Stimulated activated memory B cell treated with anti-CD40 and anti-IgM and Interleukin-4, amounts not matched to agents 10 μg/mL and 1 μg/mL and 100 μg/mL, for 72 hours (primary cell): ENCODE measurements around the gene PTCH2.
A peak's percentile ranks its signal among the peaks of the same experiment; 100 is the strongest.
"Not testable (repeated sequence)": the region's sequence is repeated elsewhere in the genome, so short reads cannot be mapped to it uniquely, and the experiment has no call there.

Experiments used
- ATAC-seq: fragments of 150-1000 bp; cut with Tn5 transposase; 2 replicates; pipeline ENCODE4 v1.10.0; 2021
- H3K27ac Mint-ChIP-seq: one replicate; pipeline ENCODE4 v1.8.0; 2022; ENCODE audit warnings: mild to moderate bottlenecking, mixed read lengths
- H3K27me3 Mint-ChIP-seq: one replicate; pipeline ENCODE4 v1.8.0; 2022; ENCODE audit warnings: mixed read lengths
- H3K36me3 Mint-ChIP-seq: one replicate; pipeline ENCODE4 v1.8.0; 2022; ENCODE audit warnings: mixed read lengths
- H3K4me1 Mint-ChIP-seq: one replicate; pipeline ENCODE4 v1.8.0; 2022; ENCODE audit warnings: mixed read lengths
- H3K4me3 Mint-ChIP-seq: one replicate; pipeline ENCODE4 v1.8.0; 2022; ENCODE audit warnings: mild to moderate bottlenecking, moderate library complexity, mixed read lengths
- H3K9me3 Mint-ChIP-seq: one replicate; pipeline ENCODE4 v1.8.0; 2022; ENCODE audit warnings: mixed read lengths

The PTCH2 gene

GRCh38 chr1:44851308-44851707 lies 8.3 kb upstream of the PTCH2 start:
- no peak overlapping the region for H3K4me3 Mint-ChIP-seq
- peaks cover 7% of the 10 kb centered on the region for H3K4me1 Mint-ChIP-seq
- H3K27ac Mint-ChIP-seq: no peak overlapping the region
- H3K27me3 Mint-ChIP-seq: no peaks in the 10 kb centered on the region
- peaks cover 57% of the 10 kb centered on the region for H3K36me3 Mint-ChIP-seq
- no peaks in the 10 kb centered on the region for H3K9me3 Mint-ChIP-seq
- ATAC-seq: peak; percentile 74

DNA sequence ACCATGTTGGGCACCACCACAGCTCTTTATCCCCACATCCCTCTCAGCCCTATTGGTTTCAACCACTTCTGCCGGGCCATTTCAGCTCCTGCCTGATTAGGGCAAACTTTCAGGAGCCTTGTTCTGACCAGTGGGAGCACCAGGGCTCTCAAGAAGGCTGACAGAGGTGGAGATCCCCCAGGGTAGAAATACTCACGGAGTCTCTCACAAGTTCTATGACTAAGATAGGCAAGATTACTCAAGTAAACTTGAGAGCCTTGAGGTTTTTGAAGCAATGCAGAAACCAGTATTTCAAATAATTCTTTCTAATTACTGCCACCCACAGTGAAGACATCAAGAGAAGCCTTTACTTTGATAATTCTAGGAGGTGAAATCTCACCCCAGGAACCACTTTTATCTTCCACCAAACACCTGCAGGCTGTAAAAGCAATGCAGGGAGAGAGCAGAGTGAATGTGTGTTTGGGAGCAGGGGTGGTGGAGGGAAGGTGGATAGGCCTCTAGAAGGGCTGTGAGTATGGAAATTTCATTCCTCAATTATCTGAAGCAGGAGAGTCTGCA lies 6.6 kb upstream of the PTCH2 start:
- peaks cover 7% of the 10 kb centered on the region for H3K4me1 Mint-ChIP-seq
- no peak for ATAC-seq
- H3K4me3 Mint-ChIP-seq: no peak overlapping the region
- H3K9me3 Mint-ChIP-seq: no peaks in the 10 kb centered on the region
- no peak overlapping the region for H3K27ac Mint-ChIP-seq
- H3K27me3 Mint-ChIP-seq: no peaks in the 10 kb centered on the region
- H3K36me3 Mint-ChIP-seq: peaks cover 41% of the 10 kb centered on the region

- H3K9me3 Mint-ChIP-seq: no peaks in the 10 kb centered on the region
- H3K4me1 Mint-ChIP-seq: peaks cover 7% of the 10 kb centered on the region
- no peaks in the 10 kb centered on the region for H3K27me3 Mint-ChIP-seq
- no peak overlapping the region for H3K4me3 Mint-ChIP-seq
- ATAC-seq: no peak
- no peak overlapping the region for H3K27ac Mint-ChIP-seq
- peaks cover 32% of the 10 kb centered on the region for H3K36me3 Mint-ChIP-seq
Measured at GRCh38 chr1:44848456-44849181, 5.6 kb upstream of the PTCH2 start.

DNA sequence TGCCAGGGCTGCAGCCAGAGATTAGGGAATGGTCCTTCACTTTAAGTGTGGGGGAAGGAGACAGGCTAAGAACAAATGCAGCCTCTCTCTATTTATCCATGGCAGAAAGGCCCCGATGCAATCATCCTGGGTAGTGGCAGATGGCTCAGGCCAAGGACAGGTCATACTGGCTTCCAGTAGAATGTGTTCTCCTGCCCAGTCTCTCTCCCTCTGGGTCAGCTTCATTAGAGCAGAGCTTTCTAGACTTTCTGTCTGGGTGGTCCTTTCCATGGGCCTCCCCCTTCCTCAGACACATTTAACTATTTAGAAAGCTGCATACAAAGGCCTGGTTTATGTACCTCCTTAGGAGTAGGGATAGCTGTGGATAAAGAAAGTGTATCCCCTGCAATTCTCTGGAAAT lies 4.8 kb upstream of the PTCH2 start:
- H3K36me3 Mint-ChIP-seq: peaks cover 24% of the 10 kb centered on the region
- H3K27me3 Mint-ChIP-seq: no peaks in the 10 kb centered on the region
- H3K4me1 Mint-ChIP-seq: peaks cover 7% of the 10 kb centered on the region
- no peak overlapping the region for H3K4me3 Mint-ChIP-seq
- H3K9me3 Mint-ChIP-seq: no peaks in the 10 kb centered on the region
- H3K27ac Mint-ChIP-seq: no peak overlapping the region
- no peak for ATAC-seq

DNA sequence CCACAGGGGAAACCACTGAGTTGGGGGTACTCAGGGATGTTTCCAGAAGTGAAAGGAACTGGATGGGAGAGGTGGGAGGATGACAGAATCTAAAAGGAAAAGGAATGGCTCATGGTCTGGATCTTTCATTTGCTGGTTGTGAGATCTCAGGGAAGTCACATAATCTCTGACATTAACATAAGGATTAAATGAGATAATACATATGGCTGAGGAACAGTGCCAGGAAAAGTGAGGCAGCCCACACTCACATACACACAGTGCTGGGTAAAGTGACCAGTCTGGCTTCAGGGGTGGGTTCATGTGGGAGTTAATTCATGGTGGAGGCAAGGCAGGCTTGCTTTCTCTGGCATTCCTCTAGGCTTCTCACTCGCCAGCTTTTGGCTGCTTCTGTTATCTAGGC lies 3.9 kb upstream of the PTCH2 start:
- H3K9me3 Mint-ChIP-seq: no peaks in the 10 kb centered on the region
- no peak overlapping the region for H3K27ac Mint-ChIP-seq
- H3K4me1 Mint-ChIP-seq: peaks cover 13% of the 10 kb centered on the region
- no peak overlapping the region for H3K4me3 Mint-ChIP-seq
- H3K27me3 Mint-ChIP-seq: peaks cover 8% of the 10 kb centered on the region
- ATAC-seq: no peak
- peaks cover 18% of the 10 kb centered on the region for H3K36me3 Mint-ChIP-seq

- peak; percentile 12 for ATAC-seq
- Mint-ChIP-seq H3K4me1 (peaks cover 6% of the 10 kb centered on the region), H3K4me3 (peak overlapping the region; percentile 63), H3K27me3 (peaks cover 33% of the 10 kb centered on the region), H3K9me3 (no peaks in the 10 kb centered on the region), H3K27ac (no peak overlapping the region), H3K36me3 (peaks cover 9% of the 10 kb centered on the region)
Measured at GRCh38 chr1:44842486-44842861, 579 bp downstream of the PTCH2 start.

- no peak overlapping the region for H3K4me3 Mint-ChIP-seq
- no peaks in the 10 kb centered on the region for H3K36me3 Mint-ChIP-seq
- H3K27ac Mint-ChIP-seq: no peak overlapping the region
- H3K9me3 Mint-ChIP-seq: no peaks in the 10 kb centered on the region
- ATAC-seq: no peak
- H3K4me1 Mint-ChIP-seq: peaks cover 17% of the 10 kb centered on the region
- peaks cover 33% of the 10 kb centered on the region for H3K27me3 Mint-ChIP-seq
Measured at GRCh38 chr1:44839576-44839975, 3.5 kb downstream of the PTCH2 start.

DNA sequence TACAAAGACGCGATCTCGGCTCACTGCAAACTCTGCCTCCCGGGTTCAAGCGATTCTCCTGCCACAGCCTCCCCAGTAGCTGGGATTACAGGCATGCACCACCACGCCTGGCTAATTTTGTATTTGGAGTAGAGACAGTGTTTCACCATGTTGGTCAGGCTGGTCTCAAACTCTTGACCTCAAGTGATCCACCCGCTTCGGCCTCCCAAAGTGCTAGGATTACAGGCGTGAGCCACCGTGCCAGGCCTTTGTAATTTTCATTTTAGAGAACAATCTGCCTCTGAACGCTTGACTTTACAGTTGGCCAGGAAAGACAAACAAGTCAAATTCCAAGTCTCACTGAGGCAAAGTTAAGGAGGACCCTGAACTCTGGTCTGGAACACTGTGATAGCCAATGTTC lies 4.8 kb downstream of the PTCH2 start:
- H3K36me3 Mint-ChIP-seq, H3K4me3 Mint-ChIP-seq, H3K27ac Mint-ChIP-seq, H3K9me3 Mint-ChIP-seq, ATAC-seq: not testable (repeated sequence)
- Mint-ChIP-seq H3K27me3 (peaks cover 33% of the 10 kb centered on the region), H3K4me1 (peaks cover 24% of the 10 kb centered on the region)

DNA sequence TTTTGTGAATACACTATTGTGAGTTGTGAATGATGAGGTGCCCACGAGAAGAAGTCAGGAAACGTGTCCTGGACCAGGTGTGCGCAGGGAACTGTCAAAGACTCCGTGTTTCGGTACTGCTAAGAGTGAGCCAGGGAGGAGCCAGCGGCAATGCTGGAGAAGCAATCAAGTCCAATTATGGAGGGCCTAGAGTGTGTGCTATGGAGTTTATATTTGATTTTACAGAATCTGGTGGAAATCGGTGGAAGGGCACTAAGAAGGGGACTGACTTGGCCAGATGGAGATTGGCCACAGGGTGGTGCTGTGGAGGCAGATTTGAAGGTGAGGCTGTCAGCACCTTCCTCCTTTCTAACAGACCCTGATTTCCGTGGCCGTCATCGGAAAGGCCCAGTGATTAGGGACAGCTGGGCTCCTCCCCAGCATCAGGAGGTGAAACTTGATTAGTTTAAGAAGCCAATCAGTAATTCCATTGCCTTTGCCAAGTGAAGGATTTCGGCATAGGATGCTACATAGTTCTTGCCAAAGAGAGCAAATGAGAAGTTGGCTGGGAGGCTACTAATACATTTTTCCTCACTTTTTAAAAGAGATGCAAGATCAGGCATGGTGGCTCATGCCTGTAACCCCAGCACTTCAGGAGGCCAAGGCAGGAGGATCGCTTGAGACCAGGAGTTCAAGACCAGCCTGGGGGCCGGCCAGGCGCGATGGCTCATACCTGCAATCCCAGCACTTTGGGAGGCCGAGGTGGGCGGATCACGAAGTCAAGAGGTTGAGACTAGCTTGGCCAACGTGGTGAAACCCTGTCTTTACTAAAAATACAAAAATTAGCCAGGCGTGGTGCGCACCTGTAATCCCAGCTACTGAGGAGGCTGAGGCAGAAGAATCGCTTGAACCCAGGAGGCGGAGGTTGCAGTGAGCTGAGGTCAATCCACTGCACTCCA lies 7.0 kb downstream of the PTCH2 start:
- Mint-ChIP-seq H3K4me3 (no peak overlapping the region), H3K4me1 (peaks cover 18% of the 10 kb centered on the region), H3K27me3 (peaks cover 15% of the 10 kb centered on the region), H3K9me3 (no peaks in the 10 kb centered on the region), H3K27ac (peak overlapping the region; percentile 12), H3K36me3 (no peaks in the 10 kb centered on the region)
- ATAC-seq: peak; percentile 94

DNA sequence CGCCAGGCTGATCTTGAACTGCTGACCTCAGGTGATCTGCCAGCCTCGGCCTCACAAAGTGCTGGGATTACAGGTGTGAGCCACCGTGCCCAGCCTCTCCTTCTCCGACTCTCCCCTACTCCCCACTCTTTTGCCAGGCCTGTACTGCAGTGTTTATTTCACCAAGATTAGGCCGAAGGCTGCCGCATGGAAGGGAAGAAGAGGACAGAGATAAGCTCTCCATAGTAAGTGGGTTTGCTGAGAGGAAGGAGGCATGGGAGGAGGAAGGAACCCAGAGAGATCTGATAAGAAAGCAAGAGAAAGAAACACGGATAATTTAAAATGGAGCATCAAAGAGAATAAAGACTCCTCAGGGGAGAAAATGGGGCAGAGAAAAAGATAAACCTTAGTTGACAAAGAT lies 8.7 kb downstream of the PTCH2 start:
- Mint-ChIP-seq H3K9me3 (no peaks in the 10 kb centered on the region), H3K27me3 (peaks cover 7% of the 10 kb centered on the region), H3K4me1 (peaks cover 18% of the 10 kb centered on the region), H3K36me3 (no peaks in the 10 kb centered on the region), H3K4me3 (no peak overlapping the region), H3K27ac (peak overlapping the region; percentile 9)
- ATAC-seq: no peak

- peaks cover 18% of the 10 kb centered on the region for H3K4me1 Mint-ChIP-seq
- no peaks in the 10 kb centered on the region for H3K27me3 Mint-ChIP-seq
- no peaks in the 10 kb centered on the region for H3K36me3 Mint-ChIP-seq
- H3K9me3 Mint-ChIP-seq: no peaks in the 10 kb centered on the region
- no peak overlapping the region for H3K4me3 Mint-ChIP-seq
- ATAC-seq: no peak
- no peak overlapping the region for H3K27ac Mint-ChIP-seq
Measured at GRCh38 chr1:44832056-44832705, 10.9 kb downstream of the PTCH2 start.

GRCh38 chr1:44831516-44831915 lies 11.5 kb downstream of the PTCH2 start:
- peaks cover 18% of the 10 kb centered on the region for H3K4me1 Mint-ChIP-seq

DNA sequence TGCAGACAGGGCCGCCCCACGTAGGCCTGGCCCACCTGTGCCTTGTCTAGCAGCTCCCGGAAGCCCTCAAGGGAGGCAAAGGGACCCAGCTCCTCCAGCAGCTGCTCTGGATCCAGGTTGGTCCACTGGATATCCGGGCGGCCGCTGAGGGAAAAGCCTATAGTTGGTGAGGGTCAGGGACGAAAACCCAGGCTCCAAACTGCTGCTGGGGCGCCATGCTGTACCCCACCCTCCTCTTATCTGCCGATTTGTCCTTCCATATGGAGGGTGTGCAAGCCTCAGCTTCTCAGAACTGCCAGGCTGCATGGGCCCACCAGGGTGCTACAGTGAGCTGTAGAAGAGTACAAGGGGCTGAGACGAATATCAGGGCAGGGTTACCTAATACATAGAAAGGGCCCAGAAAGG lies 12.2 kb downstream of the PTCH2 start:
- Mint-ChIP-seq H3K27me3 (no peaks in the 10 kb centered on the region), H3K27ac (no peak overlapping the region), H3K4me1 (peaks cover 13% of the 10 kb centered on the region), H3K36me3 (no peaks in the 10 kb centered on the region), H3K4me3 (no peak overlapping the region), H3K9me3 (no peaks in the 10 kb centered on the region)
- no peak for ATAC-seq

More at GRCh38 chr1:44831516-44831915, 11.5 kb downstream of the PTCH2 start:
- no peak overlapping the region for H3K27ac Mint-ChIP-seq
- no peaks in the 10 kb centered on the region for H3K36me3 Mint-ChIP-seq
- H3K9me3 Mint-ChIP-seq: no peaks in the 10 kb centered on the region
- no peak for ATAC-seq
- H3K27me3 Mint-ChIP-seq: no peaks in the 10 kb centered on the region
- no peak overlapping the region for H3K4me3 Mint-ChIP-seq

DNA sequence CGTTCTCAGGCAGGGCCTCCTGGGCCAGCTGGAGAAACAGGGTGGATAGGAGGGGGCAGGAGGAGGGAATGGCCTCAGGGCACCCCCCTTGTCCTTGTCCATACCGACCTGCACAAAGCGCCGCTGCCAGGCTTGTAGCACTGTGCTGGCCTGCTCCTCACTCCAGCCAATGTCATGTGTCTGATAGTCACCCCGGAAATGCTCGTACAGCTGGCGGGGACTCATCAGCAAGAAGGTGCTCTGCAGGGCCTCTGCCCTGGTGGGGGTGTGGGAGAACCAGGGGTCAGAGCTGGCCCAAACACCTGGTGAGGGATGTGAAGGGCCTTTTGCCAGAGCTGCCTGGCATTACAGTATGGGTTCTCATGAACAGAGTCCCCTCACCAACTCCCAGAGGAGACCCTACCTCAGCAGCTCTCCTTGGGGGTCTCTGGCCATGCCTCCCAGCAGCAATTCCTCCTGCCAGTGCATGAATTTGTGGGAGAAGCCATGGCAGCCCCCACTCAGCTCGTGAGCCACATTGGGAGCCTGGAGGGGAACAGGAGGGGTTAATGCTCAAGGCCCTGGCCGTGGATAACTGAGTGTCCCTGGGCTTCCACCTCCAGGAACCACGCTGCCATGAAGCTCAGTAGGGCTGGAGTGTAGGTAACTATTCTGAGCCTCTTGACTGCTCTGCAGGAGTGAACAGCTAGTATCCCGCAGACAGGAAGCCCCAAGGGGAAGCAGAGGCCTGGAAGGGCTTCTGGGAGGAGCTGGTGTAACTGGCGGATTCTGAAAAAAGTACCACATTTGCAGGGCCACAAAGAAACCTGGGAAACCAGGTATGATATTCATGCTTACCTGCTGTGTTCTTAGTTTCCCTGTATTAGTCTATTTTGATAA lies 13.3 kb downstream of the PTCH2 start:
- Mint-ChIP-seq H3K4me1 (peaks cover 7% of the 10 kb centered on the region), H3K27ac (no peak overlapping the region), H3K9me3 (no peaks in the 10 kb centered on the region), H3K4me3 (no peak overlapping the region), H3K36me3 (no peaks in the 10 kb centered on the region), H3K27me3 (no peaks in the 10 kb centered on the region)
- no peak for ATAC-seq
